K562 (cell line): ENCODE measurements around the gene CCDC85C. TPM values are rescaled to one million over a fixed set of nuclear protein-coding genes. Genes with fewer than 3 reads are reported as not detected.

ENCODE experiments used
- ATAC-seq: fragments of 200-7000 bp; cut with Tn5 transposase; 3 replicates; pipeline ENCODE4 v1.9.1; 2020; ENCODE audit warnings: moderate library complexity
- BruUV-seq: library from RNA; stranded (reverse); fragments of 400-500 nt; replicated peaks from 2 replicates; lab custom pipeline; 2021; lab: Mats Ljungman, UMichigan
- CTCF ChIA-PET: fragments of 300-600 bp; formaldehyde crosslinking; extraction: SDS; loops from one replicate; lab custom pipeline; 2021; ENCODE audit warnings: low intra/inter-chr PET ratio; lab: Yijun Ruan, JAX
- POLR2A ChIA-PET: fragments of 300-600, 350-650 bp; sonication (Branson Sonifier 250); formaldehyde crosslinking; extraction: SDS; loops from one replicate; lab custom pipeline; 2021; ENCODE audit warnings: antibody characterized with exemption, inconsistent platforms; lab: Yijun Ruan, JAX
- DNase-seq, 4 experiments: peaks; one replicate each; pipeline versions ENCODE4 v3.0.0 to v3.0.0-alpha.2; 2011 to 2018; ENCODE audit warnings: low spot score in 3 of 4, mixed read lengths in 3 of 4; ENCODE audit errors: extremely low read depth in 1 of 4
- FAIRE-seq: peaks from 2 replicates; lab custom pipeline; 2011; peaks lifted over from hg19 to GRCh38; lab: Jason Lieb, UNC
- H2AFZ ChIP-seq: 2 replicates; pipeline ENCODE4 v1.6.0; 2011; ENCODE audit warnings: low read depth, low read length, control low read depth, inconsistent platforms
- H3K27ac ChIP-seq: fragments of 200-600 bp; 3 replicates; pipeline ENCODE4 v1.8.0; 2011; ENCODE audit warnings: low read depth, mild to moderate bottlenecking, control low read depth, inconsistent platforms, low read length, moderate library complexity, mixed read lengths; ENCODE audit errors: extremely low read depth
- H3K27me3 ChIP-seq, 2 experiments: fragments of 300-600 bp in 1 of 2; 2 replicates in 1 of 2; 3 replicates in 1 of 2; pipeline versions ENCODE4 v1.6.0 to v1.8.0; 2011; ENCODE audit warnings: inconsistent platforms in 2 of 2, low read length in 2 of 2, mild to moderate bottlenecking in 1 of 2, mixed read lengths in 1 of 2, moderate library complexity in 1 of 2; ENCODE audit not compliant: control insufficient read depth in 2 of 2, insufficient read depth in 2 of 2
- H3K36me3 ChIP-seq: fragments of 300-600 bp; 3 replicates; pipeline ENCODE4 v1.8.0; 2011; ENCODE audit warnings: mild to moderate bottlenecking, low read length, inconsistent platforms; ENCODE audit not compliant: control insufficient read depth, insufficient read depth
- H3K4me1 ChIP-seq, 2 experiments: fragments of 200-600 bp in 1 of 2; replicated peaks in 1 of 2; 2 replicates in 1 of 2; 3 replicates in 1 of 2; pipeline versions ENCODE4 v1.5.1 to v1.8.0; 2011; ENCODE audit warnings: inconsistent platforms in 2 of 2, low read length in 2 of 2, mild to moderate bottlenecking in 1 of 2, mixed read lengths in 1 of 2, moderate library complexity in 1 of 2; ENCODE audit not compliant: control insufficient read depth in 2 of 2, insufficient read depth in 2 of 2
- H3K4me2 ChIP-seq: 2 replicates; pipeline ENCODE4 v1.6.1; 2011; ENCODE audit warnings: low read length, control low read depth, inconsistent platforms, mixed read lengths; ENCODE audit not compliant: insufficient read depth
- H3K4me3 ChIP-seq: fragments of 200-600 bp; sonication (generic), shearing (Covaris generic); 2 replicates; pipeline ENCODE4 v1.5.1; 2016; ENCODE audit warnings: control low read depth, inconsistent platforms
- H3K79me2 ChIP-seq: fragments of 200-600 bp; 3 replicates; pipeline ENCODE4 v1.8.0; 2011; ENCODE audit warnings: low read length, inconsistent platforms; ENCODE audit not compliant: control insufficient read depth, insufficient read depth
- H3K9ac ChIP-seq, 2 experiments: 2 replicates each; pipeline versions ENCODE4 v1.6.0 to v1.6.1; 2011; ENCODE audit warnings: low read depth in 2 of 2, low read length in 2 of 2, control low read depth in 1 of 2, inconsistent platforms in 1 of 2, mild to moderate bottlenecking in 1 of 2, mixed read lengths in 1 of 2; ENCODE audit not compliant: insufficient read depth in 1 of 2
- H3K9me1 ChIP-seq: one replicate; pipeline ENCODE4 v1.6.0; 2011; ENCODE audit warnings: inconsistent platforms, mild to moderate bottlenecking, low read length, moderate library complexity; ENCODE audit not compliant: control insufficient read depth, insufficient read depth
- H3K9me3 ChIP-seq: replicated peaks from 2 replicates; pipeline ENCODE4 v1.5.1; 2011; ENCODE audit warnings: low read depth, low read length, inconsistent platforms; ENCODE audit not compliant: control insufficient read depth, insufficient read depth
- H4K20me1 ChIP-seq: replicated peaks from 2 replicates; pipeline ENCODE4 v1.6.1; 2011; ENCODE audit warnings: low read length, inconsistent platforms, mixed read lengths; ENCODE audit not compliant: control insufficient read depth, insufficient read depth
- FIP1L1 ChIP-seq: fragments of 200-400 bp; formaldehyde crosslinking; IDR thresholded peaks from 2 replicates; pipeline ENCODE4 v1.6.1; 2018; ENCODE audit warnings: mild to moderate bottlenecking, low read depth, low read length; ENCODE audit not compliant: poor library complexity, severe bottlenecking
- KLF10 ChIP-seq: fragments of 250-450 bp; sonication (Bioruptor Pico); IDR thresholded peaks from 2 replicates; pipeline ENCODE4 v1.6.1; 2021; ENCODE audit warnings: matching md5 sums
- NFRKB ChIP-seq: fragments of 450-650 bp; IDR thresholded peaks from 2 replicates; pipeline ENCODE4 v1.6.1; 2016; ENCODE audit warnings: low read depth
- RBM14 ChIP-seq: fragments of 200-400 bp; formaldehyde crosslinking; IDR thresholded peaks from 2 replicates; pipeline ENCODE4 v1.6.1; 2018; ENCODE audit warnings: low read depth, mild to moderate bottlenecking, low read length, moderate library complexity, borderline replicate concordance; ENCODE audit not compliant: insufficient read depth
- TSHZ1 ChIP-seq: fragments of 250-450 bp; sonication (Bioruptor Pico); IDR thresholded peaks from 2 replicates; pipeline ENCODE4 v1.4.0; 2020; ENCODE audit warnings: mild to moderate bottlenecking, moderate library complexity
- XRCC3 ChIP-seq: fragments of 450-650 bp; IDR thresholded peaks from 2 replicates; pipeline ENCODE4 v1.6.1; 2017; ENCODE audit warnings: mild to moderate bottlenecking, moderate library complexity
- ZBTB7A ChIP-seq: IDR thresholded peaks from 2 replicates; pipeline ENCODE4 v1.6.1; 2011; ENCODE audit warnings: low read depth, mild to moderate bottlenecking, low read length, moderate library complexity, borderline replicate concordance; ENCODE audit not compliant: control insufficient read depth
- ZNF3 ChIP-seq: fragments of 250-450 bp; sonication (Bioruptor Pico); IDR thresholded peaks from 2 replicates; pipeline ENCODE4 v1.5.0; 2021; ENCODE audit warnings: mild to moderate bottlenecking, moderate library complexity
- ZNF384 ChIP-seq: IDR thresholded peaks from 2 replicates; pipeline ENCODE4 v1.6.1; 2012; ENCODE audit warnings: low read depth, low read length, improper control_type of control experiment
- WGBS: fragments of 100-300 bp; shearing (Covaris generic); methylation state at CpG from one replicate; pipeline ENCODE4 v1.1.6; 2016; ENCODE audit warnings: low coverage, mixed read lengths; ENCODE audit not compliant: insufficient coverage; ENCODE audit errors: missing lambda C conversion rate; 5-methylcytosine and 5-hydroxymethylcytosine counted together
- in situ Hi-C: fragments of 300-500 bp; cut with MboI; formaldehyde crosslinking; loops from 4 replicates; pipeline ENCODE4 v1.15.0; 2018; ENCODE audit warnings: inconsistent platforms, mixed read lengths
- intact Hi-C: fragments of 100-400 bp; cut with micrococcal nuclease; formaldehyde crosslinking; loops from 2 replicates; pipeline ENCODE4 v1.14.2; 2022
- polyA plus RNA-seq, 8 experiments: library from polyadenylated mRNA; depleted of rRNA in 4 of 8; stranded (reverse) in 5 of 8; unstranded in 3 of 8; fragments of >200 nt; fragmentation: Nextera tagmentation in 2 of 8; fragmentation: Illumina TruSeq in 1 of 8; extraction: Ambion mirVana in 2 of 8; extraction: Trizol in 1 of 8; gene quantifications; 2 replicates each; pipeline versions ENCODE4 v1.2.1 to v1.2.3, GENCODE V29; 2011 to 2014; ENCODE audit warnings: inconsistent platforms in 1 of 8, missing spikeins in 1 of 8
- total RNA-seq, 7 experiments: library from RNA; depleted of rRNA in 6 of 7; stranded (reverse); fragments of >200 nt in 6 of 7; fragmentation: Illumina TruSeq in 2 of 7; extraction: Trizol in 2 of 7; gene quantifications; 2 replicates each; pipeline versions ENCODE4 v1.2.1 to v1.2.3, GENCODE V29; 2011 to 2021; ENCODE audit warnings: low replicate concordance in 1 of 7
- TF ChIP-seq, protein P1 (sequence below), 2 experiments: fragments of 200-800 bp in 1 of 2; sonication (Bioruptor generic) in 1 of 2; sonication (generic) in 1 of 2; formaldehyde crosslinking in 1 of 2; IDR thresholded peaks in 1 of 2; conservative IDR thresholded peaks in 1 of 2; 2 replicates each; pipeline versions ENCODE4 v1.5.0 to v1.6.1; 2016 to 2020; ENCODE audit warnings: missing compliant biosample characterization in 1 of 2, missing genetic modification characterization in 1 of 2, missing genetic modification reagents in 1 of 2
- TF ChIP-seq, protein P2 (sequence below), 2 experiments: fragments of 450-650 bp in 1 of 2; sonication (generic) in 1 of 2; formaldehyde crosslinking; conservative IDR thresholded peaks; 2 replicates each; pipeline versions ENCODE4 v1.4.0 to v1.8.1; 2020 to 2022; ENCODE audit warnings: mild to moderate bottlenecking in 1 of 2, missing genetic modification reagents in 1 of 2
- TF ChIP-seq, protein P3 (sequence below), 2 experiments: IDR thresholded peaks; 2 replicates each; pipeline ENCODE4 v1.6.1; 2012; ENCODE audit warnings: improper control_type of control experiment in 2 of 2, low read depth in 2 of 2, low read length in 2 of 2, borderline replicate concordance in 1 of 2

CCDC85C gene
- total and polyA plus RNA-seq, 9 of the 15 experiments (the other 6 are each of a cell fraction or from before 2014, with no cell fraction given) = 0.18 to 22.0 (median 6.3) TPM

DNA sequence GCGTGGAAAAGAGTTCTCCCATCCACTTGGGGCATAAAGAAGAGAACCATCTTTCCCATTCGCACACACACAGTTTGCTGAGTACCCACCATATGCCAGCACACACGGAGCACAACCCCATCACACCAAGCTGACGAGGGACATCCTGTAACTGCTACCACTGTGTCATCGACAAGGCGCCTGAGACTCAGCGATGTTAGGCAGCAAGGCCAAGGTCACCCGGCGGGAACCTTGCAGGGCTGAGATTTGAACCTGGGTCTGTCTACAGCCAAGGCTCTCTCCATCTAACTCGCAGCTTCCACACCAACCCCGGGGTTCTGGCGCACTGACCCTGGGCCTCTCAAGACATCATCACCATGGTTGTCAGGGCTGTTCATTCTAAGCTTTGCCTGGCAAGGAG, 60.0 kb downstream of the CCDC85C start:
- intact Hi-C loops (no loop called here), in situ Hi-C loops (no loop called here)
- no peaks in the 10 kb centered on the region for H3K27me3 ChIP-seq
- no peak for DNase-seq
- H3K4me1 ChIP-seq = peaks cover 13 to 40% of the 10 kb centered on the region in 2 experiments
- H3K9ac ChIP-seq = no peak overlapping the region
- no peak overlapping the region for H3K4me2 ChIP-seq
- no peaks in the 10 kb centered on the region; the same call in 2 of the 3 replicates for H3K79me2 ChIP-seq
- ChIA-PET POLR2A (interaction anchor here (1.1 kb wide), 1 partner anchor 18 kb away, joined by 3 read pairs; no protein-coding TSS in a partner anchor), CTCF (no interaction called here)
- no peak for FAIRE-seq
- BruUV-seq = no TSS peak
- no peak overlapping the region for H3K27ac ChIP-seq
- 66% methylated on average over 12 of the region's 12 CpGs for WGBS
- no peaks in the 10 kb centered on the region for H3K9me3 ChIP-seq
- no peak for ATAC-seq
- no peak overlapping the region for H2AFZ ChIP-seq
- H3K36me3 ChIP-seq = no peaks in the 10 kb centered on the region
- peaks cover 34% of the 10 kb centered on the region for H4K20me1 ChIP-seq
- no peak overlapping the region for H3K4me3 ChIP-seq
- peaks cover 3% of the 10 kb centered on the region for H3K9me1 ChIP-seq
- TF ChIP-seq TSHZ1 (CRISPR knock-in tag) (no peak), KLF10 (CRISPR knock-in tag) (no peak), XRCC3 (no peak), ZNF3 (CRISPR knock-in tag) (no peak), NFRKB (no peak), ZNF384 (no peak), FIP1L1 (no peak), ZBTB7A (no peak), RBM14 (no peak)
- TF ChIP-seq, protein P1, sequence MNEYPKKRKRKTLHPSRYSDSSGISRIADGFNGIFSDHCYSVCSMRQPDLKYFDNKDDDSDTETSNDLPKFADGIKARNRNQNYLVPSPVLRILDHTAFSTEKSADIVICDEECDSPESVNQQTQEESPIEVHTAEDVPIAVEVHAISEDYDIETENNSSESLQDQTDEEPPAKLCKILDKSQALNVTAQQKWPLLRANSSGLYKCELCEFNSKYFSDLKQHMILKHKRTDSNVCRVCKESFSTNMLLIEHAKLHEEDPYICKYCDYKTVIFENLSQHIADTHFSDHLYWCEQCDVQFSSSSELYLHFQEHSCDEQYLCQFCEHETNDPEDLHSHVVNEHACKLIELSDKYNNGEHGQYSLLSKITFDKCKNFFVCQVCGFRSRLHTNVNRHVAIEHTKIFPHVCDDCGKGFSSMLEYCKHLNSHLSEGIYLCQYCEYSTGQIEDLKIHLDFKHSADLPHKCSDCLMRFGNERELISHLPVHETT (CRISPR knock-in tag; conservative IDR thresholded peaks at IDR 0.05 in 1 of 2, IDR thresholded peaks at IDR 0.05 in 1 of 2) = no peak
- TF ChIP-seq, protein P2, sequence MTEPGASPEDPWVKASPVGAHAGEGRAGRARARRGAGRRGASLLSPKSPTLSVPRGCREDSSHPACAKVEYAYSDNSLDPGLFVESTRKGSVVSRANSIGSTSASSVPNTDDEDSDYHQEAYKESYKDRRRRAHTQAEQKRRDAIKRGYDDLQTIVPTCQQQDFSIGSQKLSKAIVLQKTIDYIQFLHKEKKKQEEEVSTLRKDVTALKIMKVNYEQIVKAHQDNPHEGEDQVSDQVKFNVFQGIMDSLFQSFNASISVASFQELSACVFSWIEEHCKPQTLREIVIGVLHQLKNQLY (CRISPR knock-in tag; conservative IDR thresholded peaks at IDR 0.05) = no peak
- TF ChIP-seq, protein P3, sequence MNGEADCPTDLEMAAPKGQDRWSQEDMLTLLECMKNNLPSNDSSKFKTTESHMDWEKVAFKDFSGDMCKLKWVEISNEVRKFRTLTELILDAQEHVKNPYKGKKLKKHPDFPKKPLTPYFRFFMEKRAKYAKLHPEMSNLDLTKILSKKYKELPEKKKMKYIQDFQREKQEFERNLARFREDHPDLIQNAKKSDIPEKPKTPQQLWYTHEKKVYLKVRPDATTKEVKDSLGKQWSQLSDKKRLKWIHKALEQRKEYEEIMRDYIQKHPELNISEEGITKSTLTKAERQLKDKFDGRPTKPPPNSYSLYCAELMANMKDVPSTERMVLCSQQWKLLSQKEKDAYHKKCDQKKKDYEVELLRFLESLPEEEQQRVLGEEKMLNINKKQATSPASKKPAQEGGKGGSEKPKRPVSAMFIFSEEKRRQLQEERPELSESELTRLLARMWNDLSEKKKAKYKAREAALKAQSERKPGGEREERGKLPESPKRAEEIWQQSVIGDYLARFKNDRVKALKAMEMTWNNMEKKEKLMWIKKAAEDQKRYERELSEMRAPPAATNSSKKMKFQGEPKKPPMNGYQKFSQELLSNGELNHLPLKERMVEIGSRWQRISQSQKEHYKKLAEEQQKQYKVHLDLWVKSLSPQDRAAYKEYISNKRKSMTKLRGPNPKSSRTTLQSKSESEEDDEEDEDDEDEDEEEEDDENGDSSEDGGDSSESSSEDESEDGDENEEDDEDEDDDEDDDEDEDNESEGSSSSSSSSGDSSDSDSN (IDR thresholded peaks at IDR 0.05; ENCODE audit: borderline replicate concordance in 1 of 2, low read depth in 2 of 2, low read length in 2 of 2) = no peak
